Anterior cingulate cortex (tissue), 58 donors: ENCODE measurements around the gene HECTD1.
A peak's percentile ranks its signal among the peaks of the same experiment; 100 is the strongest.
"Not testable (repeated sequence)": the region's sequence is repeated elsewhere in the genome, so short reads cannot be mapped to it uniquely, and the experiment has no call there.

Source experiments
- DNase-seq, 58 donors: peaks; one replicate each; lab custom pipeline; 2025; lab: John Stamatoyannopoulos, UW

Gene HECTD1

DNA sequence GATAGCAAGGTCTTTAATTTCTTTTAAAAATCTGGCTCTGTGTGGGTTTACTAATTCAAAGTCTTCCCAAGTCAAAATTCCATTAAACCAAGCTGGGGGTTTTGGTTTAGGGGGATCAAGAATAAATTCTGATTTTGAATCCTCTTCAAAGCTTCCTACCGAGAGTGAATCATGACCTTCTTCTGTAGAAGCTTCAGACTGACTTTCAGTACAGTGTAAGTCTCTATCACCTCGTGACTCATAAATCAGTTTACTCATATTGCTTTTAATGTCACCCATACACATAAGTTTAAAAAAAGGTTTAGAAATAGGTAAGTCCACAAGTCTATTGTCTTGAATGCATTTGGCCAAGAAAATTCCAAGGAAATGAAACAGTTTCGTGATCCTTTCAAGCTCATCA is 100.8 kb downstream of the HECTD1 start:
- no peak for DNase-seq

DNA sequence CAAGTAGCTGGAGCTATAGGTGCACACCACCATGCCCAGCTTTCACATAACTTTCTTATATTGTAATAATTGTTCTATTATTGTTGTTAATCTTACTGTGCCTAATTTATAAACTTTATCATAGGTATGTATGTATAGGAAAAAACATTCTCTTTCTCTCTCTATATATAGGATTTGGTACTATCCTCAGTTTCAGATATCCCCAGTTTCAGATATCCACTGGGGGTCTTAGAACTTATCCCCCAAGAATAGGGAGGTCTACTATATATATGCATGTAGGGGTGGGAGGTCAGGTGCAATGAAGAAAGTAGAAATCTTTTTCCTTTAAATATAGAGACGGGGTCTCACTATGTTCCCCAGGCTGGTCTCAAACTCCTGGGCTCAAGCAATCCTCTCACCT is 110.5 kb downstream of the HECTD1 start:
- DNase-seq: no peak

DNA sequence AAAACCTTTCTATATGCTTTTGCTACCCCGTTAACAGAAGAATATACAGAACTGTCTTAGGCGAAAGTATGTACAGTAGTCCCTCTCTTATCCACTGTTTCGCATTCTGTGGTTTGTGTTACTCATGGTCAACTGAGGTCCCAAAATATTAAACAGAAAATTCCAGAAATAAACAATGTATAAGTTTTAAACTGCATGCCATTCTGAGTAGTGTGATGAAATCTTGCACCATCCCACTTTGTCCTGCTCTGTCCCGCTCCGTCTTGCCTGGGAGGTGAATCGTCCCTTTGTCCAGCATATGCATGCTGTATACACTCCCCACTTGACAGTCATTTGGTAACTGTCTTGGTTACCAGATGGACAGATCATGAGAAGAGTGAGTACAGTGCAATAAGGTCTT is 111.3 kb downstream of the HECTD1 start:
- no peak for DNase-seq

DNA sequence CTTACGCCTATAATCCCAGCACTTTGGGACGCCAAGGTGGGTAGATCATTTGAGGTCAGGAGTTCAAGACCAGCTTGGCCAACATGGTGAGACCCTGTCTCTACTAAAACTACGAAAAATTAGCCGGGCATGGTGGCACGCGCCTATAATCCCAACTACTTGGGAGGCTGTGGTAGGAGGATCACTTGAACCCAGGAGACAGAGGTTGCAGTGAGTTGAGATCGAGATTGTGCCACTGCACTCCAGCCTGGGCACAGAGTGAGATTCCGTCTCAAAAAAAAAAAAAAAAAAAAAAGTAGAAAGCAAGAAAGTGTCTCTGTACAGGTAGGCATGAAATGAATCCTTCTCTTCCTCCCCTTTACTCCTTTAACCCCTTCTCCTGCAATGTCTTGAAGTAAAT is 111.8 kb downstream of the HECTD1 start:
- DNase-seq: not testable (repeated sequence)

DNA sequence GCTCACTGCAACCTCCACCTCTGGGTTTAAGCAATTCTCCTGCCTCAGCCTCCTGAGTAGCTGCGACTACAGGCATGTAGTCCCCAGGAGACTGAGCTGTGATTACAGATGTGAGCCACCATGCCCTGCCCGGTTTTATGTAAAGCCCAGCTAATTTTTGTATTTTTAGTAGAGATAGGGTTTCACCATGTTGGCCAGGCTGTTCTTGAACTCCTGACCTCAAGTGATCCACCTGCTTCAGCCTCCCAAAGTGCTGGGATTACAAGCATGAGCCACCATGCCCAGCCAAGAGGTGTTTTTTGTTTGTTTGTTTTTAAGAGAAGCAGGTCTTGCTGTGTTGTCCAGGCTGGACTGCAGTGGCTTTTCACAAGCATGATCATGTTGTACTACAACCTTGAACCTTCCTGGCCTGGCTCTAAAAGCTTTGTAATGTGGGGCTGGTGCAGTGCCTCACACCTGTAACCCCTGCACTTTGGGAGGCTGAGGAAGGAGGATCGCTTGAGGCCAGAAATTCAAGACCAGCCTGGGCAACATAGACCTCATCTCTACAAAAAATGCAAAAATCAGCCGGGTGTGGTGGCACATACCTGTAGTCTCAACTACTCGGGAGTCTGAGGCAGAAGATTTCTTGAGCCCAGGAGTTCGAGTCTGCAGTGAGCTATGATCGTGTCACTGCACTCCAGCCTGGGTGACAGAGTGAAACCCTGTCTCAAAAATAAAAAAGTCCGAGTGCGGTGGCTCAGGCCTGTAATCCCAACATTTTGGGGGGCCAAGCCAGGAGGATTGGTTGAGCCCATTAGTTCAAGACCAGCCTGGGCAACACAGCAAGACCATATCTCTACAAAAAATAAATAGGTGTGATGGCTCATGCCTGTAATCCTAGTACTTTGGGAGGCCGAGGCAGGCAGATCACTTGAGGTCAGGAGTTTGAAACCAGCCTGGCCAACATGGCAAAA is 113.4 kb downstream of the HECTD1 start:
- DNase-seq: not testable (repeated sequence)

DNA sequence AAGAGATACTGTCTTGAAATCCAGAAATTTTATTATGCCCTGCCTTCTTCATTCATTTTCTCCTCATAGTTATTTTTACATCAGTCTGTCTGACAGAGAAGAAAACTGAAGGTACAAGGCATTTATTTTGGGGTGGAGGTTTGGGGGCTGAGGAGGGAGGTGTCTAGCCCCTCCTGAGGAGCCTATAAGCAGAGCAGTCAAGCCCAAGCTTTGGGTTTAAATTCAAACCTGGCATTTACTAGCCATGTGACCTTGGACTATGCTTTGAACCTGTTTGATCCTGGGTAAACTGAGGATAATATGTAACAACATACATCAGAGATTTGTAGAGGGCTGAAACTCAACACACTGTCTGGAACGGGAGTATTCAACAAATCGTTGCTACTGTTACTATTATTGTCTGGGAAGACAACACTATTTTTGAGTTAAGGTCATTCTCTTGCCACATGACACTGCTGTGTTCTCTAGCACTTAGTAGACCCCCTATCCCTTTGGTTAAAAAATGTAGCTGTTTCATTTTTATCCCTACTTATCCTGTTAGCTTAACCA is 115.4 kb downstream of the HECTD1 start:
- no peak for DNase-seq

DNA sequence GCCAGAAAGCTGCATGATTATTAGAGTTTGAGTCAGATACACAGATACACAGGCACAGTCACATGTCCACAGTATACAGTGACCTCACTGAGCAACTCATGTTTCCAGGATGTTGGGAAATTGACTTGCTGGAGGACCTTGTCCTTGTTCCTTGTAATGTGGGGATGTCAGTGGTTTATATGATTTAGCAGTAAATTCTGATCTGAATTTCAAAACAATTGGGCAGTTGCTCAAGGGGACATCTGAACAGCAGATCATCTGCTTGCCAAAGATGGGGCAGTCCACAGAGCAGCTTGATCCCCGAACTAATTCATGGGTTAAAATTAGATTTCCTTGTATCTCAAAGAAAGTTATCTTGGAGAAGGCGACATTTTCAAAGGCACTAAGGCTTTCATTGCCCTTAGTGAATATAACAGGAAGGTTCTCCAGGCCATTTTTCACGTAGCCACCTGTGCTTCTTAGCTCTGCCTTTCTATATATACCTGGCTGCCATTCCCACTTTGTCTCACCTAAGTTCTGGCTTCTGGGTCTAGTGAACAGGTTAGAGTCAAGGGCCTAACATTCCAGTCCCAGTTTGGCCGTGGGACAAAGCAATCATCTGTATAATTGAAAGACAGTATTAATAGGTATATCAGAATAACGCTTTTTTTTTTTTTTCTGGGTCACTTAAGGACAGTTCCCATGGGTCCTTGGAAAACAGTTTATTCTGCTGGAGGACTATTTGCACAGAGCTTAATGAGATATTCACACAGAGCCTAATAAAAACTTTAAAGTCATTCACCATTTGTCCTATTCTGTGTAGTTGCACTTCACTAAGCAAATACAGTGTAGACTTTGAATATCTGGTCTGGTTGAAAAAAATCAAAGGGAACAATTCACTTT is 116.5 kb downstream of the HECTD1 start:
- DNase-seq: no peak

DNA sequence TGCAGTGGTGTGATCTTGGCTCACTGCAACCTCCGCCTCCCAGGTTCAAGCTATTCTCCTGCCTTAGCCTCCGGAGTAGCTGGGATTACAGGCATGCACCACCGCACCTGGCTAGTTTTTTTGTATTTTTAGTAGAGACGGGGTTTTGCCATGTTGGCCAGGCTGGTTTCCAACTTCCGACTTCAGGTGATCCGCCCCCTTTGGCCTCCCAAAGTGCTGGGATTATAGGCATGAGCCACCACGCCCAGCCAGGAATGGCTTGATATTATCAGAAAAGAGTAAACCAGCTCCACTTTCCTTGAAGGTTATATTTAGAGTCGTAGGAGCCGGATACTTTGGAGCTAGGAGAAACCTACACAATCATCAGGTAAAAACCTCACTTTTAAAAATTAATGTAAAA is 121.1 kb downstream of the HECTD1 start:
- DNase-seq: not testable (repeated sequence)

DNA sequence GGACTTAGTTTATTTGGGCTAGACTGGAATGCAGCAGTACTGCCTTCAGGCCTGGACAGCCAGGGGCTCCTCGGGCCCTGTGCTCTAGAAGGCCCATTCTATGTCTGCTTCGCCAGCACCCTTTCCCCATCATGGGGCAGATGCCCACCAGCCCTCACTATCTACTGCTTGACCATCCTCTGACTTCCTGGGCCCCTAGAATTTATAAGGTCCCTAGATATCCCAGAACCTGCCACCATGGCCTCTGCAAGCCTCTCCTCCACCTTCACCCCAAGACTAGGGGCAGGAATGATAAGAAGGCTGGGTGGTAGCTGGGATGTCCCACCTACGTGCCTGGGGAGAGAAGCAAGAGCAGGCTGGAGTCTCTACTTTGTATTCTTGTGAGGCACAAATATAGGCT is 122.6 kb downstream of the HECTD1 start:
- DNase-seq: no peak

DNA sequence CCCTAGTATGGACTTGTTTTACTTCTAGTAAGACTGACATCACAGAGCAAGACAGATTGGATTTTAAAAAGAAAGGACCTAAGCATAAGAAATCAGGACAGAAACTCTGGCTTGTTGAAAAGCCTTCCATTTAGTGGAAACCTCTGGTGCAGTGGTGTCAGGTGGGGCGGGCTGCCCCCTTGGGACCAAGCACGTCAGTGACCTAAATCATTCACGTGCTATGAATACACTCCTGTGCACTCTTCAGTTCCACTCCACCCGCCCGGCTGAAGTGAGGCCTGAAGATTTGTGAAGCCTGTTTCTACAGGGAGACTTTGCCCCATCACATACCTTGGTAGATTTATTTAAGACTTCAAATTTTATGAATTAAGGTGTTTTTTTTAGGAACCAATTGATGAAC is 123.2 kb downstream of the HECTD1 start:
- no peak for DNase-seq

DNA sequence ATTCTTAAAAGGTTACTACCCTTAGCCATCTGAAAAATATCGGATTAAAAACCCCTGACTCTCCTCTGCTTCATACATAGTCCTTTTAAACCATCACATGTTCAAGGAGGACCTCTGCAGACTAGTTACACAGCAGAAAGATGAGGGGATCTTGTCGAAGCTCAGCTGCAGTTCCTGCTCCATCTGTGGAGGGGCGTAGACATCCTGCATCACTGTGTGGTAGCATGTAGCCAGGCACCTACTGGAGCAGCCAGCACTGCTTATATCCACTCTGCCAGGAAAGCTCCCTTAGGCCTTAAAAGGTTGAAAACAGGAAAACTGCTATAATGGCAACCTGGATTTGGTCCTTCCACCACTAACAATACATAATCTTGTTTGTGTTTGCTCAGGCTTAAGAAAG is 123.8 kb downstream of the HECTD1 start:
- DNase-seq: no peak

DNA sequence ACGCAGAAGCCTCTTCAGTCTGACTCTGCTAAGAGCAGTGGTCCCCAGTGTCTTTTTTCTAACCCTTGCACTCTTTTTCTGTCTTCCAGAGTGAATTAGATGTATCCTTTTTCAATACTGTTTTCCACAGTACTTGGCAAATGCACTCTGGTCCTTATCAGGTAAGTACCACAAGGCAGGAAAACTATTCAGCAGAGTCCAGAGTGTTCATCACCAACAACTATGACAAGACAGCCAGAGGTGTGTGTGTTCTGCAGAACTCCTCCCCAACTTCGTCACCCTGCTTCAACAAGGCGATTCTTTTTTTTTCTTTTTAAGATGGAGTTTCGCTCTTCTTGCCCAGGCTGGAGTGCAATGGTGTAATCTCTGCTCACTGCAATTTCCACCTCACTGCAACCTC is 127.1 kb downstream of the HECTD1 start:
- no peak for DNase-seq

DNA sequence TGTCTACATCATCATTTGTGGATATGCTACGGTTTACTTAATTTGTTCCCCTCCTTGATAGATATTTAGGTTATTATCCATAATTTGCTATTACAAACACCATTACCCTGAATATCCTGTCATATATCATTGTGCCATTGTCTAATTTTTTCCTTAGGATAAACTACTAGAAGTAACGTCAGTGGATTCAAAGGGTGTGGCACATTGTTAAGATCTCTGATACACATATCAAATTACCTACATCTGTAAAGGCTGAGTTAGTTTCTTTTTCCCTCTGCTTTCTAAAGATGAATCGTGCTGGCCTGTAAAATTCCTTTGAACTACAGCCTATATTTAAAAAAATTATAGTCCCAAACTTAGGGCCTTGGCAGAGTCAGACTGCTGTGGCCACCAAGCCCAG is 127.5 kb downstream of the HECTD1 start:
- DNase-seq: no peak

DNA sequence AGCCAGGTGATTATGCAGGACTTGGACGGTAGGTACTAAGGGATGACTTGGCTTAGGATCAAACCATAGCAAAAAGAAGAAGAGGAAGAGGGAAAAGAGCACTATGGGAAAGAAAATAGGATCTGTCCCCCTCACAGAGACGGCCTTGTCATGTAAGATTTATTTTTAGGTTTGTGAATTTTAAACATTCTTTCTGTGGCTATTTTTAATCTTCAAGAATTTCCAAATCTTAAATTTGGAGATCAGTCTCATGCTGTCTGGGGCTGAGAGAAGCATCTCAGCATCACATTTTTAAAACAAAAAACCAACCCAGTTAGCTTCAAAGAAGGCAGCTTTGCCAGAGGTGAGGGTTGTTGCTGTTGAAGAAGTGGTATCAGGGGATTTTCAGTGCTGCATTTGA is 128.8 kb downstream of the HECTD1 start:
- DNase-seq: peak in 1 of 58 donors; percentile 4

DNA sequence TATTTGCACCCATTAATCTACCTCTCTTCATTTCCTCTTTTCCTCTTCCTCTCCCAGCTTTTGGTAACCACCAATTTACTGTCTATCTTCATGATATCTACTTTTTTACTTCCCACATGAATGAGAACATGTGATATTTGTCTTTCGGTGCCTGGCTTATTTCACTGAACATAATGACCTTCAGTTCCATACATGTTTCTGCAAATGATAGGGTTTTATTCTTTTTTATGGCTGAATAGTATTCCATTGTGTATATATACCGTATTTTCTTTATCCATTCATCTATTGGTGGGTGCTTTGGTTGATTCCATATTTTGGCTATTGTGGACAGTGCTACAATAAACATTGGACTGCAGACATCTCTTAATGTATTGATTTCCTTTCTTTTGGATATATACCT is 132.4 kb downstream of the HECTD1 start:
- no peak for DNase-seq

DNA sequence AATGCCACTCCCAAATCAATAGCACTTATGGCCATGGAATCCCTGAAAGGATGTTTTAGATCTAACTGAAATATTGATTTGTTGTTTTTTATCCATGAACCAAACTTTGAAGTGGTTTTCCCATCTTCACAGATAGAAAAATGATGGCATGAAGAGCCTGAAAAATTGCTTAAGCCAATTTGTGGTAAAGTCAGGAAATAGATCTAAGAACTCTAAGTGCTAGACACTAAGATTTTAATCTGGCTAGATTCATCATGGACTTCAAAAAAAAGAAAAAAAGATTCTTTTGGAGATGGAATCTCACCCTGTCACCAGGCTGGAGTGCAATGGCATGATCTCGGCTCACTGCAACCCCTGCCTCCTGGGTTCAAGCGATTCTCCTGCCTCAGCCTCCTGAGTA is 136.4 kb downstream of the HECTD1 start:
- DNase-seq: no peak

DNA sequence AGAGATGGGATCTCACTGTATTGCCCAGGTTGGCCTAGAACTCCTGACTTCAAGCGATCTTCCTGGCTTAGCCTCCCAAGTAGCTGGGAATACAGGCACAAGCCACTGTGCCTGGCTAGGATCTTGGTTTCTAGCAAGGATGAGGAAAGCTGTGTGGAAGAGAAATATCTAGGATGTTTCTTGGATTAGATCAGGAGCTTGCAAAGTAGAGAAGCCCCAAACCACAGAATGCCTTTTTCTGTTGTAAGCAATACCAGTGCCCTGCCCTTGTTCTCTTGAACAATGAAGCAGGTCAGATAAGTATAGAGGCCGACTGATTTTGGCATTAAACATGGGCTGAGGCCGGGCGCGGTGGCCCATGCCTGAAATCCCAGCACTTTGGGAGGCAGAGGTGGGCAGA is 137.2 kb downstream of the HECTD1 start:
- DNase-seq: no peak

DNA sequence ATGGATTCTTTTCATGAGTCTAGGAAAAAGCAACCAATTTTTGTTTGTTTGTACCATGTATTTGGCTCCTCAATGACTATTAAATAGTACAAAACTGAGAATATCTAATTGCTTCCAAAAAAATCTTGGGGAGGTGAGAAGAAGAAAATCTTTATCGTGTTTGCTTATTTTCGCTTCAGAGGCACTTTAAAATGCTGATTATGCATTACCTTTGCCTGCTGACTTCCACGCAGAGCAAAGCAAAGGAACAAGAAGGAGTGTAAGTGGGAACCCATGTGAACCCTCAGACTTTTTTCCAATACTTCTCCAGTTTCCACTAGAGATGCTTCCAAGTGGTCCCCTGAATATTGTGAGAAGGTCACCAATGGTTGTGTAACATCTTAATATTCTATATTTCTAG is 138.2 kb downstream of the HECTD1 start:
- DNase-seq: no peak

DNA sequence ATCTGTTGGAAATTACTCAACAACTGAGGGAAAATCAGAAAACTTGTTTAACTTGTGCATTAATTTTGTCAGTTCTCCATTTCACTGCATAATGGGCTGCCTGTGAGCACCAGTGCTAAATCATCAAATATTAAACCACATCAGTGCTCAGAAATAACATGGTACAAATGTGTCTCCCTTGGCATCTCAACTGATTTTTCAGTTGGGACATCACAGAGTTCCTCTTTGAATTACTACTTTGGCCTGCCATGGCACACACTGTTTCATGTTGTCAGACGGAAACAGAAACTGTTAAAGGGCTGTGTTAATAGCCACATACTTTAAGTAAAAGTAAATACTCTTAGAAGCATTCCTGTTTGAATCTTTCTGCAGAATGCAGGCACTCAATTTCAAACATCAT is 139.4 kb downstream of the HECTD1 start:
- DNase-seq: no peak

DNA sequence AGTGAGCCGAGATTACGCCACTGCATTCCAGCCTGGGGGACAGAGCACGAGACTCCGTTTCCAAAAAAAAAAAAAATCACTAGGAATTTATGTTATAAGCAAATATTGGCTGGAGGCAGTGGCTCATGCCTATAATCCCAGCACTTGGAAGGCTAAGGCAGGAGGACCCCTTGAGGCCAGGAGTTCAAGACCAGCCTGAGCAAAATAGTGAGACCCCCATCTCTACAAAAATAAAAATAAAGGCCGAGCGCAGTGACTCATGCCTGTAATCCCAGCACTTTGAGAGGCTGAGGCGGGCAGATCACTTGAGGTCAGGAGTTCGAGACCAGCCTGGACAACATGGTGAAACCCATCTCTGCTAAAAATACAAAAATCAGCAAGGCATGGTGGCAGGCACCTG is 144.7 kb downstream of the HECTD1 start:
- DNase-seq: not testable (repeated sequence)

DNA sequence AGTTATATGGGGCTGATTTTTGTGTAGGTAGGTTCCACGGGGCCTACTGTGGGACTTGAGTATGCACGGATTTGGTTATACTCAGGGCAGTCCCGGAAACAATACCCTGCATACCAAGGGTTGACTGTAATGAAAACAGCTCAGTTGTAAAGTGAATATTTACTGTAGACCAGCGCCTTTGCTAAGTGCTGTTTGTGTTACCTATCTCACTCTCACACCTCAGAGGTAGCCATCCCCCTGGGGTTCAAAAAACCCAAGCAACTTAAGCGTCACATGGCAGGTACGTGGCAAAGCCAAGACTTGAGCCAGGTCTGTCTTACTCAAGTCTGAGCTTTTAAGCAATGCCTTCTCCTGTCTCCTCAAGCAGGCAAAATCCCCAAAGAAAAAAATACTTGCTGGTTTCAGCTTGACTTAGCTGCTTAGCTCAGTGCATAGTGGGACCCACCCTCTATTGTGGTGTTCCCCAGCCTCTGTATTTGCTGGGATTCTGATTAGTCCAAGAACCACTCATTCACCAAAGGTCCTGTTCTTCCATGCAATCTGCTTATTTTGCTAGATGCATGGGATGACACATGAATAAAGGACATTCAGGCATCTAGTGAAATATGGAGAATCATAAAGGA is 147.2 kb downstream of the HECTD1 start:
- no peak for DNase-seq
